ENCODE results near the gene XIRP1.

Gene XIRP1

GRCh38 chr3:39208463-39209055, 16.2 kb upstream of the XIRP1 start:
- no peak for DNase-seq (ENCODE audit: low read depth, low spot score)

DNA sequence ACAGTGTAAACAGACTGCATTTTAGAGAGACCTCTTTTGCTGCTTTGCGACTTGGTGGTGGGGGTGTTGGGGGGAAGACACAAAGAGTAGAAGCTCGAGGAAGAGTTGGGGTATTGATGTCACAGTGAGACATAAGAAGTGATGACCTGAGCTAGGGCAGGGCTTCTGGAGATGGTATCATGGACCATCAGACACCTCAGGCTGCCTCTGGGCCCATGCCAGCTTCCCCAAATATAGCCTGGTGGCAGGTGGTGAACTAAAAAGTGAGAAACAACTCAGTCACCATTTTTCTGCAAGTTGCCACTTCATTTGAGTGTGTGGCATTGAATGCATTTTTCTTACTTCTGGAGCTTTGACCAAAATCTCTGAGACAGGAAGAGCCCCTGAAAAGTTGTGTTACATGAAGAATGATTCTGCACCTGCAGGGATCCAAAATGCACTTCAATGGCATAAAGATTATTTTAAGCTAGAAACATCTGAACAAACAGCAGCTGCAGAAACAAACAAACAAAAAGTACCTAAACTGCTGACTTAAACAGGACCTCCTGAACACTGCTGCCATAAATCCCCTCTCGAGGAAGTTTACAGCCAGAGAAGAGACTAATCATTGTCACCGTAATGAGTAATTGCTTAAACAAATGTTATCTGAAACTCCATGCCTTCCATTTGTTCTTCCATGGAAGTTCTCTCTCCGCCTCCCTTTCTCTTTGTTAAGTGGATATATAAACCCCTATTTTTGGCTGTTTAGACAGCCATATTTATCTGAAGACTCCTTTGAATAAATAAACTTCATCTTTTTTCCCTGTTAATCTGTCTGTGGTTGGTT, 15.2 kb upstream of the XIRP1 start:
- DNase-seq (ENCODE audit: low read depth, low spot score), result no peak

- no peak for DNase-seq (ENCODE audit: low read depth, low spot score)
Measured at GRCh38 chr3:39205919-39206516, 13.6 kb upstream of the XIRP1 start.

DNA sequence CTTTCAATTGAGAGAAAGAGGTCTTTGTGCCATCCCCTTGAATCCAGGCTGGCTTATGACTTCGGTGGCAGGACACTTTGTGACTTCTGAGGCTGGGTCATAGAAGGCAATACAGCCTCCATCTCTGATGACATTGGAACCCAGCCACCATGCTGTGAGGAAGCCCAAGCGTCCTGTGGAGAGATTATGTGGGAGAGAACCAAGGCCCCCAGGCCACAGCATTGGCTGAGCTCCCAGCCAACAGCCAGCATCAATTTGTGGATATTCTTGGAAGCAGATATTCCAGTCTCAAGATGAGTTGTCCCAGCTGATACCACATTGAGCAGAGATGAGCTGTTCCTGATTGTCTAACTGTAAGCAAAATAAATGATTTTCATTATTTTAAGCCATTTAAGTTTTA, 12.7 kb upstream of the XIRP1 start:
- no peak for DNase-seq (ENCODE audit: low read depth, low spot score)

GRCh38 chr3:39203860-39204259, 11.5 kb upstream of the XIRP1 start:
- no peak for DNase-seq (ENCODE audit: low read depth, low spot score)

- no peak for DNase-seq (ENCODE audit: low read depth, low spot score)
Measured at GRCh38 chr3:39203402-39203801, 11.0 kb upstream of the XIRP1 start.

DNA sequence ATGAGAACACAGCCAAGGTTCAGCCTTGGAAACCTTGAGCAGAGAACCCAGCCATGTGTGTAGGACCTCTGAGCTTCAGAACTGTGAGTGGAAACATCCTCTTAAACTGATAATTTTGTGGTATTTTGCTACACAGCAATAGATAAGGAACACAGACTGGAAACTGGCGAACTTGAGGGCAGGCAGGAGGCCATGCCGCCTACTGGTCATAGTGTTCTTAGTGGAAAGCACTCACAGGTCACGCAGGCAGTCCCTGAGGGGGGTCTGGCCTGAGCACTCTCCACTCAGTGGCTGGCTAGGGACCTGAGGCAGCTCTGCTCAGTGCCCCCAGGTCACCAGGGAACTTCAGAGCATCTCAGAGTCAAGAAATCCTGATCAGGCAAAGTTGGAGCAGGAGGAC, 9.7 kb upstream of the XIRP1 start:
- no peak for DNase-seq (ENCODE audit: low read depth, low spot score)

GRCh38 chr3:39196671-39197356, 4.4 kb upstream of the XIRP1 start:
- DNase-seq (ENCODE audit: low read depth, low spot score), result no peak

DNA sequence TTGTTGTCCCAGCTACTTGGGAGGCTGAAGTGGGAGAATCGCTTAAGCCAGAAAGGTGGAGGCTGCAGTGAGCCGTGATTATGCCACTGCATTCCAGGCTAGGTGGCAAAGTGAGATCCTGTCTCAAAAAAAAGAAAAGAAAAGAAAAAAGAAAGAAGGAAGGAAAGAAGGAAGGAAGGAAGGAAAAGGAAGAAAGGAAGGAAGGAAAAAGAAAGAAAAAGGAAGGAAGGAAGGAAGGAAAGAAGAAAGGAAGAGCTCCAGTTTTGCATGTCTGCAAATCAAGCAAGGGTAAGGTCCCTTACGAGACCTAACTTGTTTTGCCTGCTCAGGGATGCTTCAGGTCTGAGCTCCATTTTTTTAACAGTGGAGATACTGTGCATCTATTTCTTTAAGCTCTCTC, 3.6 kb upstream of the XIRP1 start:
- DNase-seq (ENCODE audit: low read depth, low spot score), result no peak

- DNase-seq (ENCODE audit: low read depth, low spot score), result no peak
Measured at GRCh38 chr3:39193391-39193790, 996 bp upstream of the XIRP1 start.

- DNase-seq (ENCODE audit: low read depth, low spot score), result no peak
Measured at GRCh38 chr3:39191773-39192172, 622 bp downstream of the XIRP1 start.

- DNase-seq (ENCODE audit: low read depth, low spot score), result no peak
Measured at GRCh38 chr3:39191111-39191510, 1.3 kb downstream of the XIRP1 start.

DNA sequence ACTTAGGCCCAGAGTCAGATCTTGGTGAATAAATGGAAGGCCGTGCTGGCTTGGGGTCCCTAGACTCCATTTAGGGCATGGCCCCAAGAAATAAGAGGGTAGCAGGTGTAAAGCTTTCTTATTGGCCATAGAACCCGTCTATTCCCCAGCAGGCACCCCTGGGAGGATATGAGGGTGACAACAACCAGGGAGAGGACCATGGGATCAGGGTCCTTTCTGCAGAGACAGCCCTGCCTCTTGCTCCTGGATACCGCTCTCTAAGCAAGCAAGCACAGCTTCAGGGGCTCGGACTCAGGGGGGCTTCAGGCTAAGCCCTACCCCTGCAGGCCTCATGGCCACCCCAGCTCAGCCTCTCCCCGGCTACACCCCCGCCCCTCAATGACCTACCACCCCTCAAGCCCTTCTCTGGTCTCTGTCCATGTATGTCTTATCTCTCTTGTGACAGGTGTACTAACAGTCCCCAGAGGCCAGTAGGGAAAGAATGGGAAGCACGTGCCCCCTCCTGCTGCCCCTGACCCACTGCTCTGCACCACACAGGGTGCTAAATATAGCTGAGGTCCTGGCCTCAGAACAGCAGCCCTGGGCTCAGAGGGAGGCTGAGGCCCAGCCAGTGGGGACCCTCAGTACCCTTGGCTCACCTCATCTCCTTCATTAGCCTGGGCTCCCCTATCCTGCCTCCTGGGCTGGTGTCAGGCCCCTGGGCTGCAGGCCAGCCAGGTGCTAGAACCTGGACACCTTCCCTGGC, 1.9 kb downstream of the XIRP1 start:
- no peak for DNase-seq (ENCODE audit: low read depth, low spot score)

- DNase-seq (ENCODE audit: low read depth, low spot score), result peak; percentile 12
Measured at GRCh38 chr3:39189959-39190269, 2.5 kb downstream of the XIRP1 start.

DNA sequence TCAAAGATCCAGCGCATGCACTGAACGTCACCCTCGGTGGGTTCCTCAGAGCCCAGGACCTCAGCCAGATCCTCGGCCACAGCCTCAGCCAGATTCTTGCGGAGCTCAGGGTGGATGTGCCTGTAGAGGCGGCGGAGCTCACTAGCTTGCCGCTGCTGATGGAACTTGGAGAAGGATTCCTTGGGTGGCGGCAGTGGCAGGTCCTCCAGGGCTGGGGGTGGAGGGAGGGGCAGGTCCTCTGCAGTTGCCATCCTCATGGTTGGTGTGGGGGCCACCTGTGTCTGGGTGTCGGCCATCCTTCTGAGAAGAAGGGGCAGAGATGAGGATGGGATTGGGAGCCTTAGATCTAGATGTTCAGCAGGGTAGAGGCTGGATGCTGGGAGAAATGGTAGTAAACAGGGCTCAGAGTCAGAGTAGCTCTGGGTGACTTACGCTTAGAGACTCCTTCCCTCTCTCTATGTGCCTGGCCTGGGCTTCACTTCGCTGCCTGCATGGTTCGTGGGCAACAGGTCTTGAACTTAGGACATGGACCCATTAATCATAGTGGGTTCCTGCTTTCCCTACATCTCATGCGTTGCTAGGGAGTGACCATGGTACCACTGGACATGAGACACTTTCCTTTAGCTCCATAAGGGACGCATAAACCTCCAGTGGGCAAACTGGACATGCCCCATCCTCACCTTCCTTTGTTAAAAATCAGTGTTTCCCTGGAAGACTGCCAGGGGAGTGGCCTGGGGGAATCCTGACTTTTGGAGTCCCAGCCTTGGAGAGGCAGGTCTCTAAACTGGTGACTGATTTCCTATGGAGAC, 3.0 kb downstream of the XIRP1 start:
- DNase-seq (ENCODE audit: low read depth, low spot score), result no peak

DNA sequence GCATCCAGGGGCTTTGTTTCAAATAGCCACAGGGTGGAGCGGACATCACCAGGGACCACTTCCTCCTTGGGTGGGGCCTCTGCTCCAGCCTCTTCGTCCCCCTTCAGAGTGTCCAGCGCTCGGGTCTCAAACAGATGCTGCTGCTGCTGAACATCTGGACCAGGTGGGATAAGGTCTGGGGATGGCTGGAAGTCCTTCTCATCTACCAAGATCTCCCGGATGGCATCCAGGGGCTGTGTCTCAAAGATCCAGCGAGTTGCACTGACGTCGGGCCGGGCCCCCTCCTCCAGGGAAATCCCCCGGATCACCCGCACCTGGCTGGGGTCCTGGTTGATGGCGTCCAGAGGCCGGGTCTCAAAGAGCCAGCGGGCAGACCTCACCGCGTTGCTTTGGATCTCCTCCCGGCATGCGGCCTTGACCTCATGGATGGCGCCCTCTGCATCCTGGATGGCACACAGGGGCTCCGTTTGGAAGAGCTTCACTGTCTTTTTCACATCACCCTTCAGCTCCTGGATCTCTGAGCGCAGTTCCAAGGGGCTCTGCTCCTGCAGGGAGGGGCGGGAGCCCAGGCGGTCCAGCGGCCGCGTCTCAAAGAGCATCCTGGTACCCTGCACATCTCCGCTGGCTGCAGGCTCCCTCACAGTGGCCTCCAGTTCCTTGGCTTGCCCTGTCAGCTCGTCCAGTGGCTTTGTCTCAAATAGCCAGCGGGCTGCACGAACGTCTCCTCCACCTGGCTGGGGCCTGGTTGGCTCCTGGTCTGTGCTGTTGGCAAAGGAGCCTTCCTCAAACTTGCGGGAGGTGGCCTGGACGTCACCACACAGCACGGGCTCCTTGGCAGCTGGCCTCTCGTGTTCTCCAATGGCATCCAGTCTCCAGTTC, 3.9 kb downstream of the XIRP1 start:
- DNase-seq (ENCODE audit: low read depth, low spot score), result no peak

- DNase-seq (ENCODE audit: low read depth, low spot score), result no peak
Measured at GRCh38 chr3:39187372-39188155, 4.8 kb downstream of the XIRP1 start.

GRCh38 chr3:39186692-39187151, 5.7 kb downstream of the XIRP1 start:
- no peak for DNase-seq (ENCODE audit: low read depth, low spot score)

Measured in activated CD4-positive, CD25-positive, alpha-beta regulatory T cell treated with anti-CD3 and anti-CD28 coated beads, Interleukin-2, amount 50 U/mL, for 16 hours (primary cell).